ENCODE results near the gene TACO1. TPM values are rescaled to one million over a fixed set of nuclear protein-coding genes. Genes with fewer than 3 reads are reported as not detected.

The TACO1 gene
- total and polyA plus RNA-seq, 2 of the 8 experiments (the other 6 are each of a cell fraction or from before 2014, with no cell fraction given): 19.1 to 23.6 TPM

- no peak for TF ChIP-seq POU5F1 (IDR thresholded peaks at IDR 0.05; ENCODE audit: low read depth, low read length)
Observed at GRCh38 chr17:63641692-63642448, 41.2 kb downstream of the TACO1 start (continued).
